ENCODE data around the gene NEO1.

DNA sequence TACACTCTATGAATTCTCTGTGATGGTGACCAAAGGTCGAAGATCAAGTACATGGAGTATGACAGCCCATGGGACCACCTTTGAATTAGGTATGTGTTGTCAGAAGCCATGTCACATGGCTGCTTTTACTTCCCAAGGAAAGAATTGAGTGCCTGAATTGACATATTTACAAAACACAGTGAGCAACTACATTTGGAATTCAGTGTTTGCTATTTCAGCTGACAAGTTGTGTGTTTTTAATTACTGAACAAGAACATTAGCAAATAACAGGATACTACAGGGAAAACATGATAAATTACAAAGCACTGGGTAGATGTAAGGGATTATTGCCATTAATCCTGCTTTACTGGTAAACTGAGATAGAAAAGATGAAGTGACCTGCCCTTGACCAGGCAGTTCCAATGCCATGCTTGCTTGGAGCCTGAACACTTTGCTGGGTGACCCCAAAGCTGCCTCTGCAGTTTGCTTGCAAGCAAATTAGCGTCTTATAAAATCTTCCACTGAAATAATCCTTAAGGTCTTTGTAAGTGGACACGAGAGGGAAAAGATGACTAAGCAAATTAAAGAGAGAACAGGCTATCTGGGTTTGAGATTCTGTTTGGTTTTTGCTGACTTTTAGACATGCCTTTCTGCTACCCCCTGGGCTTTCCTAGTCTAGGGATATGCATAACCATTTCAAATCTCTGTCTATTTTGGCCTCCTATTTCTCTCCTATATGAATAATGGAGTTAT lies 218.3 kb downstream of the NEO1 start:
- TF ChIP-seq, protein P1, sequence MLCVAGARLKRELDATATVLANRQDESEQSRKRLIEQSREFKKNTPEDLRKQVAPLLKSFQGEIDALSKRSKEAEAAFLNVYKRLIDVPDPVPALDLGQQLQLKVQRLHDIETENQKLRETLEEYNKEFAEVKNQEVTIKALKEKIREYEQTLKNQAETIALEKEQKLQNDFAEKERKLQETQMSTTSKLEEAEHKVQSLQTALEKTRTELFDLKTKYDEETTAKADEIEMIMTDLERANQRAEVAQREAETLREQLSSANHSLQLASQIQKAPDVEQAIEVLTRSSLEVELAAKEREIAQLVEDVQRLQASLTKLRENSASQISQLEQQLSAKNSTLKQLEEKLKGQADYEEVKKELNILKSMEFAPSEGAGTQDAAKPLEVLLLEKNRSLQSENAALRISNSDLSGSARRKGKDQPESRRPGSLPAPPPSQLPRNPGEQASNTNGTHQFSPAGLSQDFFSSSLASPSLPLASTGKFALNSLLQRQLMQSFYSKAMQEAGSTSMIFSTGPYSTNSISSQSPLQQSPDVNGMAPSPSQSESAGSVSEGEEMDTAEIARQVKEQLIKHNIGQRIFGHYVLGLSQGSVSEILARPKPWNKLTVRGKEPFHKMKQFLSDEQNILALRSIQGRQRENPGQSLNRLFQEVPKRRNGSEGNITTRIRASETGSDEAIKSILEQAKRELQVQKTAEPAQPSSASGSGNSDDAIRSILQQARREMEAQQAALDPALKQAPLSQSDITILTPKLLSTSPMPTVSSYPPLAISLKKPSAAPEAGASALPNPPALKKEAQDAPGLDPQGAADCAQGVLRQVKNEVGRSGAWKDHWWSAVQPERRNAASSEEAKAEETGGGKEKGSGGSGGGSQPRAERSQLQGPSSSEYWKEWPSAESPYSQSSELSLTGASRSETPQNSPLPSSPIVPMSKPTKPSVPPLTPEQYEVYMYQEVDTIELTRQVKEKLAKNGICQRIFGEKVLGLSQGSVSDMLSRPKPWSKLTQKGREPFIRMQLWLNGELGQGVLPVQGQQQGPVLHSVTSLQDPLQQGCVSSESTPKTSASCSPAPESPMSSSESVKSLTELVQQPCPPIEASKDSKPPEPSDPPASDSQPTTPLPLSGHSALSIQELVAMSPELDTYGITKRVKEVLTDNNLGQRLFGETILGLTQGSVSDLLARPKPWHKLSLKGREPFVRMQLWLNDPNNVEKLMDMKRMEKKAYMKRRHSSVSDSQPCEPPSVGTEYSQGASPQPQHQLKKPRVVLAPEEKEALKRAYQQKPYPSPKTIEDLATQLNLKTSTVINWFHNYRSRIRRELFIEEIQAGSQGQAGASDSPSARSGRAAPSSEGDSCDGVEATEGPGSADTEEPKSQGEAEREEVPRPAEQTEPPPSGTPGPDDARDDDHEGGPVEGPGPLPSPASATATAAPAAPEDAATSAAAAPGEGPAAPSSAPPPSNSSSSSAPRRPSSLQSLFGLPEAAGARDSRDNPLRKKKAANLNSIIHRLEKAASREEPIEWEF (CRISPR knock-in tag; IDR thresholded peaks at IDR 0.05) = no peak
- TF ChIP-seq, protein P2, sequence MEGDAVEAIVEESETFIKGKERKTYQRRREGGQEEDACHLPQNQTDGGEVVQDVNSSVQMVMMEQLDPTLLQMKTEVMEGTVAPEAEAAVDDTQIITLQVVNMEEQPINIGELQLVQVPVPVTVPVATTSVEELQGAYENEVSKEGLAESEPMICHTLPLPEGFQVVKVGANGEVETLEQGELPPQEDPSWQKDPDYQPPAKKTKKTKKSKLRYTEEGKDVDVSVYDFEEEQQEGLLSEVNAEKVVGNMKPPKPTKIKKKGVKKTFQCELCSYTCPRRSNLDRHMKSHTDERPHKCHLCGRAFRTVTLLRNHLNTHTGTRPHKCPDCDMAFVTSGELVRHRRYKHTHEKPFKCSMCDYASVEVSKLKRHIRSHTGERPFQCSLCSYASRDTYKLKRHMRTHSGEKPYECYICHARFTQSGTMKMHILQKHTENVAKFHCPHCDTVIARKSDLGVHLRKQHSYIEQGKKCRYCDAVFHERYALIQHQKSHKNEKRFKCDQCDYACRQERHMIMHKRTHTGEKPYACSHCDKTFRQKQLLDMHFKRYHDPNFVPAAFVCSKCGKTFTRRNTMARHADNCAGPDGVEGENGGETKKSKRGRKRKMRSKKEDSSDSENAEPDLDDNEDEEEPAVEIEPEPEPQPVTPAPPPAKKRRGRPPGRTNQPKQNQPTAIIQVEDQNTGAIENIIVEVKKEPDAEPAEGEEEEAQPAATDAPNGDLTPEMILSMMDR (IDR thresholded peaks at IDR 0.05 in 2 of 3, conservative IDR thresholded peaks at IDR 0.05 in 1 of 3; ENCODE audit: insufficient read depth in 2 of 3, low read depth in 1 of 3, low read length in 3 of 3) = no peak
- TF ChIP-seq ZBTB17 (CRISPR knock-in tag; IDR thresholded peaks at IDR 0.05) (no peak), JUND (IDR thresholded peaks at IDR 0.05; ENCODE audit: borderline replicate concordance, low read depth, low read length) (no peak), JUND (tag; IDR thresholded peaks at IDR 0.05; ENCODE audit: borderline replicate concordance, low read depth, low read length) (no peak), ZNF232 (CRISPR knock-in tag; IDR thresholded peaks at IDR 0.05) (no peak), TEAD1 (CRISPR knock-in tag; IDR thresholded peaks at IDR 0.05) (no peak), JUN (IDR thresholded peaks at IDR 0.05; ENCODE audit: borderline replicate concordance, low read depth, low read length) (no peak), JUN (CRISPR knock-in tag; IDR thresholded peaks at IDR 0.05; ENCODE audit: borderline replicate concordance) (no peak)
- TF ChIP-seq, protein P3, sequence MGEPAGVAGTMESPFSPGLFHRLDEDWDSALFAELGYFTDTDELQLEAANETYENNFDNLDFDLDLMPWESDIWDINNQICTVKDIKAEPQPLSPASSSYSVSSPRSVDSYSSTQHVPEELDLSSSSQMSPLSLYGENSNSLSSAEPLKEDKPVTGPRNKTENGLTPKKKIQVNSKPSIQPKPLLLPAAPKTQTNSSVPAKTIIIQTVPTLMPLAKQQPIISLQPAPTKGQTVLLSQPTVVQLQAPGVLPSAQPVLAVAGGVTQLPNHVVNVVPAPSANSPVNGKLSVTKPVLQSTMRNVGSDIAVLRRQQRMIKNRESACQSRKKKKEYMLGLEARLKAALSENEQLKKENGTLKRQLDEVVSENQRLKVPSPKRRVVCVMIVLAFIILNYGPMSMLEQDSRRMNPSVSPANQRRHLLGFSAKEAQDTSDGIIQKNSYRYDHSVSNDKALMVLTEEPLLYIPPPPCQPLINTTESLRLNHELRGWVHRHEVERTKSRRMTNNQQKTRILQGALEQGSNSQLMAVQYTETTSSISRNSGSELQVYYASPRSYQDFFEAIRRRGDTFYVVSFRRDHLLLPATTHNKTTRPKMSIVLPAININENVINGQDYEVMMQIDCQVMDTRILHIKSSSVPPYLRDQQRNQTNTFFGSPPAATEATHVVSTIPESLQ (CRISPR knock-in tag; IDR thresholded peaks at IDR 0.05) = no peak
- TF ChIP-seq, protein P4, sequence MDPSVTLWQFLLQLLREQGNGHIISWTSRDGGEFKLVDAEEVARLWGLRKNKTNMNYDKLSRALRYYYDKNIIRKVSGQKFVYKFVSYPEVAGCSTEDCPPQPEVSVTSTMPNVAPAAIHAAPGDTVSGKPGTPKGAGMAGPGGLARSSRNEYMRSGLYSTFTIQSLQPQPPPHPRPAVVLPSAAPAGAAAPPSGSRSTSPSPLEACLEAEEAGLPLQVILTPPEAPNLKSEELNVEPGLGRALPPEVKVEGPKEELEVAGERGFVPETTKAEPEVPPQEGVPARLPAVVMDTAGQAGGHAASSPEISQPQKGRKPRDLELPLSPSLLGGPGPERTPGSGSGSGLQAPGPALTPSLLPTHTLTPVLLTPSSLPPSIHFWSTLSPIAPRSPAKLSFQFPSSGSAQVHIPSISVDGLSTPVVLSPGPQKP (CRISPR knock-in tag; IDR thresholded peaks at IDR 0.05) = no peak
- TF ChIP-seq, protein P5, sequence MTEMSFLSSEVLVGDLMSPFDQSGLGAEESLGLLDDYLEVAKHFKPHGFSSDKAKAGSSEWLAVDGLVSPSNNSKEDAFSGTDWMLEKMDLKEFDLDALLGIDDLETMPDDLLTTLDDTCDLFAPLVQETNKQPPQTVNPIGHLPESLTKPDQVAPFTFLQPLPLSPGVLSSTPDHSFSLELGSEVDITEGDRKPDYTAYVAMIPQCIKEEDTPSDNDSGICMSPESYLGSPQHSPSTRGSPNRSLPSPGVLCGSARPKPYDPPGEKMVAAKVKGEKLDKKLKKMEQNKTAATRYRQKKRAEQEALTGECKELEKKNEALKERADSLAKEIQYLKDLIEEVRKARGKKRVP (CRISPR knock-in tag; IDR thresholded peaks at IDR 0.05) = no peak
- TF ChIP-seq, protein P6, sequence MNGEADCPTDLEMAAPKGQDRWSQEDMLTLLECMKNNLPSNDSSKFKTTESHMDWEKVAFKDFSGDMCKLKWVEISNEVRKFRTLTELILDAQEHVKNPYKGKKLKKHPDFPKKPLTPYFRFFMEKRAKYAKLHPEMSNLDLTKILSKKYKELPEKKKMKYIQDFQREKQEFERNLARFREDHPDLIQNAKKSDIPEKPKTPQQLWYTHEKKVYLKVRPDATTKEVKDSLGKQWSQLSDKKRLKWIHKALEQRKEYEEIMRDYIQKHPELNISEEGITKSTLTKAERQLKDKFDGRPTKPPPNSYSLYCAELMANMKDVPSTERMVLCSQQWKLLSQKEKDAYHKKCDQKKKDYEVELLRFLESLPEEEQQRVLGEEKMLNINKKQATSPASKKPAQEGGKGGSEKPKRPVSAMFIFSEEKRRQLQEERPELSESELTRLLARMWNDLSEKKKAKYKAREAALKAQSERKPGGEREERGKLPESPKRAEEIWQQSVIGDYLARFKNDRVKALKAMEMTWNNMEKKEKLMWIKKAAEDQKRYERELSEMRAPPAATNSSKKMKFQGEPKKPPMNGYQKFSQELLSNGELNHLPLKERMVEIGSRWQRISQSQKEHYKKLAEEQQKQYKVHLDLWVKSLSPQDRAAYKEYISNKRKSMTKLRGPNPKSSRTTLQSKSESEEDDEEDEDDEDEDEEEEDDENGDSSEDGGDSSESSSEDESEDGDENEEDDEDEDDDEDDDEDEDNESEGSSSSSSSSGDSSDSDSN (IDR thresholded peaks at IDR 0.05; ENCODE audit: borderline replicate concordance in 1 of 2, low read depth in 2 of 2, low read length in 2 of 2) = no peak
- TF ChIP-seq, protein P7, sequence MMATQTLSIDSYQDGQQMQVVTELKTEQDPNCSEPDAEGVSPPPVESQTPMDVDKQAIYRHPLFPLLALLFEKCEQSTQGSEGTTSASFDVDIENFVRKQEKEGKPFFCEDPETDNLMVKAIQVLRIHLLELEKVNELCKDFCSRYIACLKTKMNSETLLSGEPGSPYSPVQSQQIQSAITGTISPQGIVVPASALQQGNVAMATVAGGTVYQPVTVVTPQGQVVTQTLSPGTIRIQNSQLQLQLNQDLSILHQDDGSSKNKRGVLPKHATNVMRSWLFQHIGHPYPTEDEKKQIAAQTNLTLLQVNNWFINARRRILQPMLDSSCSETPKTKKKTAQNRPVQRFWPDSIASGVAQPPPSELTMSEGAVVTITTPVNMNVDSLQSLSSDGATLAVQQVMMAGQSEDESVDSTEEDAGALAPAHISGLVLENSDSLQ (IDR thresholded peaks at IDR 0.05) = no peak
